HuH-7 (cell line): ENCODE measurements around the gene TFRC.
"Not testable (repeated sequence)": the region's sequence is repeated elsewhere in the genome, so short reads cannot be mapped to it uniquely, and the experiment has no call there.

Experiments used
- DNase-seq: peaks from one replicate; pipeline ENCODE4 v3.0.0; 2011; ENCODE audit warnings: low spot score

Gene TFRC

DNA sequence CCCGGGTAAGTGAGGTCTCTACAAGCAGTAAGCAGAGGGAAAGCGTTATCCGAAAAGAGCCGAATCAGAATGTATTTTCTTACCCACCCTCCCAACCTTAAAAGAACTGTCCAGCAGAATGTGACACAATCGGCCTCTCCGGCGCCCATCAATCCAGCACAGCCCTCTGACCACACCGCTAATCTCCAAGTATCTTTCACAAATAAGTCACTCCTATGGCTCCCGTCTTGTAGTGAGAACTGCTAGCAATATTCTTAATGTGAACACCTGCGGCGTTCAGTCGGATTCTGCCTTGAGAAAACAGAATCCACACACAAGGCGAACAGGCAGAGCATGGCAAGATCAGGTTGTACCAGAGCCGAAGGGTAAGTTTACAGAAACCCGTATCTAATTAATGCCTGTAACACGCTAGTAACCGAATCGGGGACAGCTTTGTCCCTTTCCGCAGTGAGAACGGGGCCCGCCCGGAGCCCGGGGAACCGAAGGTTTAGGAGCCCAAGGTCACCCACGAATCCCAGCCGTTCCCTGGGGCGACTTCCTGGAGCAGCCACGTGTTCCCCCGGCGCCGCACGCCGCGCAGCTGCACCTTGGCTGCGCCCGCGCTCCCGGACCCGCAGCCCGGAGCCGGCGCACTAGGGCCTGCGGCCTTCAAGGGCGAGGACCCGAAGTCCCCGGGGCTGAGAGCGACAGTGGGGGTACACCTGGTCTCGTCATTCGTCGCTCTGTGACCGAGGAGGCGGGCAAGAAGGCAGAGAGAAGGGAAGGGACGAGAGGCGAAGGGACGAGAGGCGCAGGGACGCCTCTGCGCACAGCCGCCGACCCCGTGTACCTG, 672 bp downstream of the TFRC start:
- peak; percentile 52 for DNase-seq

DNA sequence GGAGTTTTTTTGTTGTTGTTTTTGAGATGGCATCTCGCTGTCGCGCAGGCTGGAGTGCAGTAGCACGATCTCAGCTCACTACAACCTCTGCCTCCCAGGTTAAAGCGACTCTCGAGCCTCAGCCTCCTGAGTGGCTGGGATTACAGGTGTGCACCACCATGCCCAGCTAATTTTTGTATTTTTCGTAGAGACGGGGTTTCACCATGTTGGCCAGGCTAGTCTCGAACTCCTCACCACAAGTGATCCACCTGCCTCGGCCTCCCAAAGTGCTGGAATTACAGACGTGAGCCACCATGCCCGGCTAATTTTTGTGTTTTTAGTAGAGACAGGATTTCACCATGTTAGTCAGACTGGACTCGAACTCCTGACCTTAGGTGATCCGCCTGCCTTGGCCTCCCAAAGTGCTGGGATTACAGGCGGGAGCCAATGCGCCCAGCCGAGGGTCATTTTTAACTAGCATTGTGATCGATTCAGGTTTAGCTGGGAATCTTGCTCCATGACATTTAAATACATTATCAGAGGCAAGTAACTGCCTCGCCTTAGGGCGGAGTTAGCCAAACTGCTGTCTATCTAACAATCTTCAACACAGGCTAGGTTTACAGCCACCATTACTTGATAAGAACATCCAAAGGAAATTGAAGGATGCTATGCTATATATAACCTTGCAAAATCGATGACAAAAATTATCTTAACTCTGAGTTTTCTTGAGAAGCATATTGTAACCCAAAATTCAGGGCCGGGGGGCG, 1.6 kb downstream of the TFRC start:
- not testable (repeated sequence) for DNase-seq

DNA sequence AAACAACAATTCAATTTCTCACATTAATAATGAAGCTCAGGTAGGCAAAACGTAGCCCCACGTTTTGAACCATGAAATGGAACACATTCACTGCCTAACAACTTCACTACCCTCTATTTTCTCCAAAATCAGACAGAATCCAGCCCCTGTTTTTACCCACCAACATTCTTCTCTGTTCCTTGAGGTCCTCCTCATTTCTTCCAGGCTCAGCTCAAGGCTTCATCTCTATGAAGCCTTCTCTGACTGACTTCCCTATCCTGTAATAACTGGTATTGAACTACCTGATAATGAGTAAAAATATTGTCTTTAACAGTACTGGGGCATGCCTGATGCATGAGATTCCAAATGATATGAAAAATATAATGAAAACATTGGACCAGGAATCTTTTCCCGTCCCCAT, 2.2 kb downstream of the TFRC start:
- DNase-seq, result no peak

DNA sequence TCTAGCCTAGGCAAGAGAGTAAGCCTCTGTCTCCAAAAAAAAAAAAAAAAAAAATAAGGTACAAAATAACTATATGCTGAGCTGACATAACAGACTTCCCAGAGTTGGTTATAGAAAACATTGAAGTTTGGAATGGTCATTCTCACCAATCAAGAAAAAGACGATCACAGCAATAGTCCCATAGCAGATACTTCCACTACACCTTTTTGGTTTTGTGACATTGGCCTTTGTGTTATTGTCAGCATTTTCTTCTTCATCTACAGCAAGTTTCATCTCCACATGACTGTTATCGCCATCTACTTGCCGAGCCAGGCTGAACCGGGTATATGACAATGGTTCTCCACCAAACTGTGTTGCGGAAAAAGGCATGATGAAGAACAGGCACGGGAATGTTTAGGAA, 6.9 kb downstream of the TFRC start:
- no peak for DNase-seq

DNA sequence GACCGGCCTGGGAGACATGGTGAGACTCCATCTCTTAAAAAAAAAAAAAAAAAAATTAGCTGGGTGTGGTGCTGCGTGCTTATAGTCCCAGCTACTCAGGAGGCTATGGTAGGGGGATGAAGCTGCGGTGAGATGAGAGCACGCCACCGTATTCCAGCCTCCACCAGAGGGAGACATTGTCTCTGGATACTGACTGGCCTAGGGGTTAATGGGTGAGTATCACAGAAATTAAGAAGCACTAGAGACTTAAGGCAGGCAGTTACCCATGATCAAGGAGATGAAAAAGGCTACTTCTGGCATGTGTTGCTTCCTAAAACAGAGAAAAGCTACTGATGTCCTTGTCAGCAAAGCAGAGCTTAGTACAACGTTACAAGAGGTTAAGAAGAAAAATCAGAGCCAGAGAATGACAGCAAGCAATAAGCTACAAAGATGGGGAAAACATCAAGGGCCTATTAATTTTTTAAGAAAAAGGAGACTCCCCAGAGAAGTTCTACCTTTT, 8.6 kb downstream of the TFRC start:
- DNase-seq, result peak; percentile 65

DNA sequence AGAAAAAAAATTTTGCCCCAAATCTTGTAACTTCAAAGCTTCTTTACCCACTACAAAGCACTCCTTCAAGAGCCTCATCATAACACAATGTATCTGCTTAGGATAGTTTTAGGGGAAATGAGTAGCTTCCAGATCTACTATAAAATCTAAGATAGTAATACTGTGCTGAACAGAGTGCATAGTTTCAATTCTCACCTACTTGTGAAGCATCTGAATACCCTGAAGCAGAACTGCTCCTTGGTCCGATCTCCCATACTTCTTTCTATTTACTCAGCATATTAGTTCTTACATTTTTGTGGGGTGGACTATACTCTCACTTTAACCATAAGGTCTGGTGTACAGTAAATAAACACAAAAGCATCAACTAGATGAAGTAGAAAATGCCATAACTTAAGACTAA, 9.6 kb downstream of the TFRC start:
- DNase-seq, result no peak

DNA sequence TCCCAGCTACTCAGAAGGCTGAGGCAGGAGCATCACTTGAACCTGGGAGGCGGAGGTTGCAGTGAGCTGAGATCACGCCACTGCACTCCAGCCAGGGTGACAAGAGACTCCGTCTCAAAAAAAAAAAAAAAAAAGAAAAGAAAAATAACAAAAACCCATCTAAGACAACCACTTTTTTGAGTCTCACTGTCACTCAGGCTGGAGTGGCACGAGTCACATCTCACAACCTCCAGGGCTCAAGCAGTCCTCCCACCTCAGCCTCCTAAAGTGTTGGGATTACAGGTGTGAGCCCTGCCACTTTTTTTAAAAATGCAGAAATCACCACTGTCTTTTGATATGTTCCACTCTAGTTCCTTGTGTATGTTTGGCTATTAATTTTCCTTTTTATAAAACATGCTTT, 13.1 kb downstream of the TFRC start:
- DNase-seq, result not testable (repeated sequence)

DNA sequence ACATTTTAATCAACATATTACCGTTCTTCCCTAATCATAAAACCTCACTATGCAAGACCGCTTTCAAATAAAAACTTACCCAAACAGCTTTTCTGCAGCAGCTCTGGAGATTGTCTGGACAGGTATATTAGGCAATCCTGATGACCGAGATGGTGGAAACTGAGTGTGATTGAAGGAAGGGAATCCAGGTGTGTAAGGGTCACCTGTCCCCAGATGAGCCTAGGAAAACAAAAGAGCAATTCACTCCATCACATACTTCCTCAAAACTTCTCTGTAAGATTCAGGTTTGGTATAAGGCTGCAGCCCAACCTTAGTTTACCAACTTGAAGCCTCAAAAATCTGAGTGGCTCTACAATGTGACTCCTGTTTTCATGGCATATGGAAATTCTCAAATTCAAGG, 14.5 kb downstream of the TFRC start:
- DNase-seq, result no peak

DNA sequence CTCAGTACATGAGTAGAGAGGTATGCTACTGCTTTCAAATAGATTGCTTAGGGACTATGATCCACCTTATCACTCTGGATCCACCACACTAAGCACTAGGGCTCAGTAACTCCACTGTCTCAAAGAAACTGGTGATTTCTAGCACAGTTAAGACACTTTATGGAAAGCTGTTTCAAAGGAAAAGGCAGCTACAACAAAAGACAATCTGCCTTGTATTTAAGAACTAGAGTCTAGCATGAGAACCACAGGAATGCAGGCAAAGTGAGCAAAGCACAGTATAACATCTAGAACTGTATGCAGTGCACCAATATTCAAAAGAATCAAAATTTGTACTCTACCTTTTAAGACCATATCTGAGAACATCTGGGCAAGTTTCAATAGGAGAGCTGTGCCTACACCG, 17.9 kb downstream of the TFRC start:
- DNase-seq, result no peak

DNA sequence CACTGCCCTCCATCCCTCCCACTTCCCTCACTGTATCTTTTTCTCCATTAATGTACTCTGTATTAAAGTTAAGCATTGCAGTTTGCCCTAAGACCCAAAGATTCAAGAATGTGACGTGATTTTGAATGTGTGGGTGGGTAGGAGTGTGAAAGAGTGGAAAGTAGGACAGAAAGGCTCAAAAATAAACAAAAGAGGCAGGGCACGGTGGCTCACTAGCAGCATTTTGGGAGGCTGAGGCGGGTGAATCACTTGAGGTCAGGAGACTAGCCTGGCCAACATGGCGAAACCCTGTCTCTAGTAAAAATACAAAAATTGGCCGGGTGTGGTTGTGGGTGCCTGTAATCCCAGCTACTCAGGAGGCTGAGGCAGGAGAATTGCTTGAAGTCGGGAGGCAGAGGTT, 18.4 kb downstream of the TFRC start:
- no peak for DNase-seq

DNA sequence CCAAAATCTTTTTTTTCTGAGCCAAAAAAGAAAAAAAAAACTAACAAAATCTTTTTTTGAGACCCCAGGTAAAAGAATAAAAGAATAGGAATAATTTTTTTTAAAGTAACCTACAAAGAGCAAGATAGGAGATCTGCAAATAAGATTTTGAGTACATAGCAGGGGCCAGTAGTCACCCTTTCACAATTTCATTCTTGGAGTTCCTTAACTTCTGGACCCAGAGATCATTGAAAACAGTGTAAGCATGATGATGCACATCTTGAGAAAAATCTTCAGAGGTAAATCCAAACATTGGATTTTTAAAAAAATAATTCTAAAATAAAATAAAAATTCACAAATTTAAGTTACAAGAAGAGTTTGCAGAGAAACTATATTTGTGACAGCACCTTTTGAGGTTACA, 18.8 kb downstream of the TFRC start:
- no peak for DNase-seq

DNA sequence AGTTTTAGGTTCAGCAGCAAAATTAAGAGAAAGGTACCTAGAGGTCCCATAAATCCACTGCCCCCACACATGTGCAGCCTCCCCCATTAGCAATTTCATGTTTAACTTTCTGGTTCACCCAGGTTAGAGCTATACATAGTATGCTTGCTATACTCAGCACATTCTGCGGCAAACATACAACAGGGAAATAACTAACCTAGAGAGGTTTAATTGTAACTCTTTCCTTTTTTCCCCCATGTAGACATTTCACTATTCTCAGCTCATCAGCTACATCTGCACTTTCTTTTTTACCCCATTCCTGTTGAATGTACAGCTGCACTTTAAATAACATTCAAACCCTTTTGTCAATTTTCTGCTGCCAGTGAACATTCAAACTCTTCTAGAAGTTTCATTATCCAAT, 21.1 kb downstream of the TFRC start:
- no peak for DNase-seq

DNA sequence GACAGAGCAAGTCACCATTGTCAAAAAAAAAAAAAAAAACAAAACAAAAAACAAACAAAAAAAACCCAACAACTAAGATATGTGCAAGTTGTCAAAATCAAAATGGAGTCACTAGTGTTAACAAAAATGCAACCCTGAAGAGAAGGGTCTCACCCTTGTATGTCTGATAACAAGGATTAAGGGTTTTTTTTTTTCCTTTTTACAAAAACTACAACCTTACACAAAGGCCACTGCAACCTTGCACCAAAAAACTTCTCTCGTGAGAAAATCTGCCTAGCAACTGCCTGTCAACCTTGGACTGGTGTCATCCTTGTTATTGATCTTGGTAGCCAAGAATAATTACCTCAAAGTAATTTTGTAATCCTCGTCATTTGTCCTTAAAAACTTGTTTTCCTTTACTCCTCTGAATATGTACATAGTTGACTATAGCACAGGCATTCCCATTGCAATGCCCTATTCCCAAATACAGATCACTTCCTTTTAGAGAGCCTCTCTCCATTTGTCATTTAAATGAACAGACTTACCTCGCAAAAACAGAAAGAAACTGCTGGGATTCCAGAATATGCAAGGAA, 24.0 kb downstream of the TFRC start:
- no peak for DNase-seq

DNA sequence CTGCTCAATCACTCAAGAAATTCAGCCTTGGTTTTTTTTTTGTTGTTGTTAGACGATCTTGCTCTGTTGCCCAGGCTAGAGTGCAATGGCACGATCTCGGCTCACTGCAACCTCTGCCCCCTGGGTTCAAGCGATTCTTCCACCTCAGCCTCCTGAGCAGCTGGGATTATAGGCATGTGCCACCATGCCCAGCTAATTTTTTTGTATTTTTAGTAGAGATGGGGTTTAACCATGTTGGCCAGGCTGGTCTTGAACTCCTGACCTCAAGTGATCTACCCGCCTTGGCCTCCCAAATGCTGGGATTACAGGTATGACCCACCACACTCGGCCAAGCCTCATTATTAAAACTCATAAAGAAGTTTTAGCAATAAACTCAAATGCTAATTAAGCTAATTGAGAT, 25.5 kb downstream of the TFRC start:
- not testable (repeated sequence) for DNase-seq

DNA sequence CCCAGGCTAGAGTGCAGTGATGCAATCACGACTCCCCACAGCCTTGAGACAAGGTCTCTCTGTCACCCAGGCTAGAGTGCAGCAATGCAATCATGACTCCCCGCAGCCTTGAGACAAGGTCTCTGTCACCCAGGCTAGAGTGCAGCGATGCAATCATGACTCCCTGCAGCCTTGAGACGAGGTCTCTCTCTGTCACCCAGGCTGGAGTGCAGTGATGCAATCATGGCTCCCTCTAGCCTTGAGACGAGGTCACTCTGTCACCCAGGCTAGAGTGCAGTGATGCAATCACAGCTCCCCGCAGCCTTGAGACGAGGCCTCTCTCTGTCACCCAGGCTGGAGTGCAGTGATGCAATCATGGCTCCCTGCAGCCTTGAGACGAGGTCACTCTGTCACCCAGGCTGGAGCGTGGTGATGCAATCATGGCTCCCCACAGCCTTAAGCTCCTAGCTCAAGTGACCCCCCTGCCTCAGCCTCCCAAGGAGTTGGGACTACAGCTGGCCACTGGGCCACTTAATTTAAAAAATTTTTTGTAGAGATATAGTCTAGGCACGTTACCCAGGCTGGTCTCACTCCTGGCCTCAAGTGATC, 26.1 kb downstream of the TFRC start:
- DNase-seq, result peak; percentile 15

DNA sequence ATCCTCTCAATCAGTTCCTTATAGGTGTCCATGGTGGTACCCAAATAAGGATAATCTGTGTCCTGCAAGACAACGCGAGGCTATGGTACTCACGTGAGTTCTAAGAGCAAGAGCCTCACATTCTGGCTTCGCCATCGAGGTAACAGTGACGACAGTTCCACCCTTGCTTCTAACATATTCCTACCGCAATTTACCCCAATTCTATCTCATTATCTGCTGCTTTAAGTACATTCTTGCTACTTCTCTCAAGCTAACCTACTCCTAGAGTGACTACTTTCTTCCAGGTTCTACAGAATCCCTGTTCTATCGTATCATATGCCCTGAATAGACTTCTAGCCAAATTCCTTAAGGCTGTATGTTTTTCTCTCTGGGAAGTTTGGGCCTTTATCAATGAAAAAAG, 26.6 kb downstream of the TFRC start:
- no peak for DNase-seq

DNA sequence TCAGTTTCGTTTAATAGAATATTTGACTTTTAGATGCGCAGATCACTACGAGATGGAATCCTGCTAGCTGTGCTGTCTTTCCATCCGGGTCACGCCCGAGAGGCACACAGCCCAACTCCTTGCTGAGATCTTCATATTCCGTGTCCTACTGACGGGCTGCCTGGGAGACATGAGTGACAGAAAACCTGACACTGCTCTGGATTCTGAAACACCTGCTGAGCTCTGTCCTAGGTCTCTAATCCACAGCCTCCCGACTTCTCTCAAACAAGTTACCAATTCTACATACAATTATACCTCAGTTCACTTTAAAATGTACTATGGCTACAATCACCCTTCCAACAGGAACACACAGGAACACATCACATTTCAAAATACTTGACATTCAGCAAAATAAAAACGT, 27.2 kb downstream of the TFRC start:
- DNase-seq, result no peak

DNA sequence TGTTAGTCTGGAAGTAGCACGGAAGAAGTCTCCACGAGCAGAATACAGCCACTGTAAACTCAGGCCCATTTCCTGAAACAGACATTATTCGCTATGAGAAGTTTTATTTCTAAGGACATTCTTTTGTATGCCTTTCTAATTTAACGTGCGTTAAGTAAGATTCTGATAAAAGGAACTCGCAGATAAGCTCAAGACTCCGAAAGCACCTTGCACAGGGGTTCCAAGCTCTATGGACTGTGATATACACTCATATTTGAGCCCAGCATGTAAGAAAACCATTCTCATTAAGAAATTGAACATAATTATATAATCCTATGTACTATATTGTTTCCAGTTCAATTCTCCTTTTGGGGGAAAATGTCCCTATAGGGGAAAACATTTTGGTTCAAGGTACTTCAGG, 28.4 kb downstream of the TFRC start:
- no peak for DNase-seq

DNA sequence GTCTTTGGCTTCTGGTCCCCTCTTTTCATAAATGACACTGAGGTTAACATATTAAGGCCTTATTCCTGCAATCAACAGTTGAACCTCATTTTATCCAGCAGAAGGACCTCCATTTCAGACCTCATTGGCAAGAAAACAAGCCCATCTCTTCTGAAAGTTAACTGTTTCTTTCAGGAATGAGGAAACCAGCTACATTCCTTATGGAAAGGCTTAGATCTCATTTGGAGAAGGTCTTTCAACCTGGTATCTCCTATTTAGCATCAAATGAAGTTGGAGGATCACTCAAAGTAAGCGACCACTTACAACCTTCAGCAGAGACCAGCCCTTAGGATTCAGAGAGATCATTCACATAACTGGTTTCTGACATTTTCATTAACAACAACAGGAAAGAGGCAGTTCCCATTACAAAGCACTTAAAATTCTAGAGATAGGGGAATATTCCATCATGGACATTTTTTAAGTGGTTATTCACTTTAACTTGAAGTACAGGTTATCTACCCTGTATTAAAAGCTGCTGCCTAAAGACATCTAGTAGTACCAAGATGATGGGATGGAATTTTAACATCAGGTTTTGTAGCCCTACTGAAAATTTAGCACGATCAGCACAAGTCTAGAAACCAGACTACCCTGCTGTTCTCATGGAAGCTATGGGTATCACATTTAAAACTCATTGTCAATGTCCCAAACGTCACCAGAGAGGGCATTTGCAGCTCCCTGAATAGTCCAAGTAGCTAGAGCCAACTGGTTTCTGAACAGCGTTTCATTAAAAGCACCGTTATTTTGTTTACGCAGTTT, 30.4 kb downstream of the TFRC start:
- no peak for DNase-seq

DNA sequence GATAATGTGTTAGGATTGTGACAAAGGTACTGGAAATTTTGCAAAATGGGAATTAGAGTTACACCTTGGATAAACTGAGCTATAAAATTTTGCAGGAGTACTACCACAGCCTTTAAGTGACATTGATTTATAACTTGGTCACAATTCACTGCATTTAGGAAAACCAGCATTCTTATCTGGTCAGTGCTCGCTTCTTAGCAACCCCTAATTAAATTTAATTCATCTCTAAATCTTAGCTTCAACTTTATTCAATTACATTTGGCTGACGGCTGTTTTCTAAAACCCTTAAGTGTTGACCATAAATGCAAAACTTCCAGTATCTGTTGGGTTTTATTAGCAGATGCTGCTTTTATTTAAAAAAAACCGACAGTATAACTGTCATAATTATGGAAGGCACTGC, 31.3 kb downstream of the TFRC start:
- DNase-seq, result no peak

DNA sequence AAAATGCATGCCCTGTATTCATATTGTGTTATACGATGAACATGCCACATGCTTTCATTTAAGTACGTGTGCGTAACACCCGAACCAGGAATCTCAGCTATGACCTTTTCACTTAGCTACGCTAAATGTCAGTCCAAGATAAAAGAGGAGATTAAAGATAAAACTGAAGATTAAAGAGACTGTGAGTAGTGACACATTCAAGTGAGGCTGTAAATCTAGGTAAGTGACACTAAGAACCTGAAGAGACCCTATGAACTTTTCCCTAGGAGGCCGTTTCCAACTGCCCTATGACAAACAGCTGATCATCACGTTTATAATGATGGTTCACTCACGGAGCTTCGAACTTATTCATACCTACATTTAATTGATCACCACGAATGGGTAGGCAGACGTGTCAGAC, 32.2 kb downstream of the TFRC start:
- DNase-seq, result no peak
